H9 (cell line): Measurements from ENCODE around the gene FAM83E. TPM values are rescaled to one million over a fixed set of nuclear protein-coding genes. Genes with fewer than 3 reads are reported as not detected.

Experiments
- DNase-seq: peaks from one replicate; pipeline ENCODE4 v3.0.0-alpha.2; 2017
- H2AFZ ChIP-seq: one replicate; pipeline ENCODE4 v1.6.1; 2013; ENCODE audit warnings: mild to moderate bottlenecking, low read length, control low read depth, moderate library complexity
- H2AK5ac ChIP-seq: 2 replicates; pipeline ENCODE4 v1.6.1; 2013; ENCODE audit warnings: low read length, control low read depth, mixed read lengths; ENCODE audit not compliant: insufficient read length
- H2BK120ac ChIP-seq: one replicate; pipeline ENCODE4 v1.6.1; 2013; ENCODE audit warnings: low read depth, mild to moderate bottlenecking, low read length, control low read depth, inconsistent platforms; ENCODE audit not compliant: poor library complexity, severe bottlenecking
- H2BK12ac ChIP-seq: 2 replicates; pipeline ENCODE4 v1.6.1; 2013; ENCODE audit warnings: low read length, control low read depth, mixed read lengths, low read depth; ENCODE audit not compliant: insufficient read length
- H2BK15ac ChIP-seq: 2 replicates; pipeline ENCODE4 v1.6.1; 2013; ENCODE audit warnings: low read depth, low read length, control low read depth
- H2BK20ac ChIP-seq: one replicate; pipeline ENCODE4 v1.6.1; 2013; ENCODE audit warnings: low read depth, mild to moderate bottlenecking, low read length, control low read depth, inconsistent platforms; ENCODE audit not compliant: poor library complexity, severe bottlenecking
- H2BK5ac ChIP-seq: 2 replicates; pipeline ENCODE4 v1.6.1; 2013; ENCODE audit warnings: low read length, control low read depth, mixed read lengths; ENCODE audit not compliant: insufficient read length
- H3K14ac ChIP-seq: 2 replicates; pipeline ENCODE4 v1.6.1; 2013; ENCODE audit warnings: low read length, control low read depth; ENCODE audit not compliant: insufficient read depth
- H3K18ac ChIP-seq: 2 replicates; pipeline ENCODE4 v1.6.1; 2013; ENCODE audit warnings: low read depth, mild to moderate bottlenecking, mixed read lengths, low read length, control low read depth; ENCODE audit not compliant: insufficient read length
- H3K23ac ChIP-seq: 2 replicates; pipeline ENCODE4 v1.6.1; 2013; ENCODE audit warnings: low read length, control low read depth, mixed read lengths, low read depth; ENCODE audit not compliant: insufficient read length
- H3K23me2 ChIP-seq: 2 replicates; pipeline ENCODE4 v1.6.1; 2013; ENCODE audit warnings: low read depth, mild to moderate bottlenecking, mixed read lengths, low read length, control low read depth; ENCODE audit not compliant: insufficient read length, poor library complexity, severe bottlenecking
- H3K27ac ChIP-seq: 2 replicates; pipeline ENCODE4 v1.5.1; 2013; ENCODE audit warnings: low read length, control low read depth, mixed read lengths, low read depth; ENCODE audit not compliant: insufficient read length
- H3K27me3 ChIP-seq: 2 replicates; pipeline ENCODE4 v1.6.1; 2013; ENCODE audit warnings: low read length, control low read depth, inconsistent platforms; ENCODE audit not compliant: insufficient read depth
- H3K4ac ChIP-seq: 2 replicates; pipeline ENCODE4 v1.6.1; 2013; ENCODE audit warnings: low read depth, mild to moderate bottlenecking, control low read depth, inconsistent platforms, low read length, moderate library complexity
- H3K4me1 ChIP-seq: 2 replicates; pipeline ENCODE4 v1.6.1; 2013; ENCODE audit warnings: low read length, control low read depth, inconsistent platforms; ENCODE audit not compliant: insufficient read depth
- H3K4me2 ChIP-seq: 2 replicates; pipeline ENCODE4 v1.6.1; 2013; ENCODE audit warnings: low read length, control low read depth, mixed read lengths; ENCODE audit not compliant: insufficient read length, insufficient read depth
- H3K56ac ChIP-seq: 2 replicates; pipeline ENCODE4 v1.6.1; 2013; ENCODE audit warnings: low read depth, mild to moderate bottlenecking, mixed read lengths, low read length, control low read depth; ENCODE audit not compliant: insufficient read length
- H3K79me1 ChIP-seq: 2 replicates; pipeline ENCODE4 v1.6.1; 2013; ENCODE audit warnings: low read depth, mild to moderate bottlenecking, moderate library complexity, low read length, control low read depth, inconsistent platforms; ENCODE audit not compliant: insufficient read depth, poor library complexity, severe bottlenecking
- H3K79me2 ChIP-seq: 2 replicates; pipeline ENCODE4 v1.6.1; 2013; ENCODE audit warnings: low read length, control low read depth, inconsistent platforms; ENCODE audit not compliant: insufficient read depth
- H3K9ac ChIP-seq: 2 replicates; pipeline ENCODE4 v1.6.1; 2013; ENCODE audit warnings: low read length, control low read depth, mixed read lengths; ENCODE audit not compliant: insufficient read length; ENCODE audit errors: extremely low read depth
- H3K9me3 ChIP-seq: one replicate; pipeline ENCODE4 v1.6.1; 2013; ENCODE audit warnings: low read depth, low read length, inconsistent platforms; ENCODE audit not compliant: control insufficient read depth
- H3T11ph ChIP-seq: one replicate; pipeline ENCODE4 v1.6.1; 2013; ENCODE audit warnings: mild to moderate bottlenecking, low read length, control low read depth, inconsistent platforms
- H4K20me1 ChIP-seq: one replicate; pipeline ENCODE4 v1.6.1; 2013; ENCODE audit not compliant: control insufficient read depth, insufficient read length, insufficient read depth
- H4K5ac ChIP-seq: 2 replicates; pipeline ENCODE4 v1.6.1; 2013; ENCODE audit warnings: low read depth, mild to moderate bottlenecking, mixed read lengths, low read length, control low read depth; ENCODE audit not compliant: insufficient read length
- H4K8ac ChIP-seq: replicated peaks from 2 replicates; pipeline ENCODE4 v1.6.1; 2013; ENCODE audit warnings: low read length, control low read depth, mixed read lengths, low read depth; ENCODE audit not compliant: insufficient read length
- H4K91ac ChIP-seq: 2 replicates; pipeline ENCODE4 v1.6.1; 2013; ENCODE audit warnings: low read depth, mild to moderate bottlenecking, moderate library complexity, mixed read lengths, low read length, control low read depth; ENCODE audit not compliant: insufficient read length
- H3K27ac Mint-ChIP-seq, 3 experiments: 2 replicates in 2 of 3; 3 replicates in 1 of 3; pipeline ENCODE4 v1.8.0; 2020 to 2021; ENCODE audit warnings: mixed read lengths in 3 of 3, mild to moderate bottlenecking in 1 of 3, moderate library complexity in 1 of 3
- H3K27me3 Mint-ChIP-seq: 2 replicates; pipeline ENCODE4 v1.8.0; 2021; ENCODE audit warnings: low read depth, mild to moderate bottlenecking, moderate library complexity, mixed read lengths
- H3K36me3 Mint-ChIP-seq, 3 experiments: 2 replicates in 2 of 3; 3 replicates in 1 of 3; pipeline ENCODE4 v1.8.0; 2020 to 2021; ENCODE audit warnings: low read depth in 3 of 3, mixed read lengths in 3 of 3; ENCODE audit not compliant: insufficient read depth in 1 of 3
- H3K4me1 Mint-ChIP-seq, 2 experiments: 2 replicates each; pipeline ENCODE4 v1.8.0; 2020; ENCODE audit warnings: mixed read lengths in 2 of 2
- H3K4me3 Mint-ChIP-seq, 2 experiments: 2 replicates in 1 of 2; 3 replicates in 1 of 2; pipeline ENCODE4 v1.8.0; 2020 to 2021; ENCODE audit warnings: mild to moderate bottlenecking in 2 of 2, mixed read lengths in 2 of 2, moderate library complexity in 1 of 2
- H3K9me3 Mint-ChIP-seq, 2 experiments: 2 replicates in 1 of 2; 3 replicates in 1 of 2; pipeline ENCODE4 v1.8.0; 2020; ENCODE audit warnings: mild to moderate bottlenecking in 2 of 2, mixed read lengths in 2 of 2, moderate library complexity in 1 of 2
- CTCF ChIP-seq: fragments of 200-600 bp; sonication (generic); conservative IDR thresholded peaks from 3 replicates; pipeline ENCODE4 v1.8.0; 2021; ENCODE audit warnings: antibody characterized with exemption, mild to moderate bottlenecking
- whole genome bisulfite sequencing: extraction: QIAGEN DNeasy Blood & Tissue Kit; methylation state at CpG from one replicate; pipeline ENCODE4 v1.1.7; 2013; ENCODE audit warnings: missing lambda C conversion rate, low lambda C conversion rate, mixed read lengths; ENCODE audit not compliant: insufficient read length; ENCODE audit errors: extremely low coverage; 5-methylcytosine and 5-hydroxymethylcytosine counted together
- total RNA-seq: library from RNA; stranded (reverse); gene quantifications from 2 replicates; pipeline ENCODE4 v1.2.1, GENCODE V29; 2021

The FAM83E gene
- total RNA-seq, 1 experiment from 2014 or later = 9.2 TPM

- no peak overlapping the region for H2BK20ac ChIP-seq
- TF ChIP-seq CTCF = no peak
- no peak overlapping the region for H4K91ac ChIP-seq
- no peaks in the 10 kb centered on the region for H3K79me2 ChIP-seq
- peaks cover 4% of the 10 kb centered on the region for H3K27me3 Mint-ChIP-seq
- H3K27me3 ChIP-seq = no peaks in the 10 kb centered on the region; the same call in 1 of the 2 replicates
- no peak overlapping the region for H4K5ac ChIP-seq
- H3K4ac ChIP-seq = no peak overlapping the region
- no peak overlapping the region for H3K23ac ChIP-seq
- H3K4me3 Mint-ChIP-seq = peak overlapping the region; percentile 57 to 79
- H3K14ac ChIP-seq = no peak overlapping the region
- H3K23me2 ChIP-seq = peaks cover 32% of the 10 kb centered on the region
- H3K27ac Mint-ChIP-seq = peak overlapping the region; percentile 55 to 94 (median 85); a peak in 6 of 7 replicates
- no peak overlapping the region for H3K18ac ChIP-seq
- no CpG with 5 or more reads among the region's 37 CpGs for WGBS
- no peak overlapping the region for H3K56ac ChIP-seq
- H2BK5ac ChIP-seq = no peak overlapping the region
- H3T11ph ChIP-seq = no peak overlapping the region
- no peak overlapping the region for H2BK120ac ChIP-seq
- peak overlapping the region; percentile 57 for H3K4me2 ChIP-seq
- H3K27ac ChIP-seq = no peak overlapping the region
- no peaks in the 10 kb centered on the region for H4K20me1 ChIP-seq
- H2AFZ ChIP-seq = no peak overlapping the region
- peaks cover 9% of the 10 kb centered on the region; the same call in 1 of the 2 replicates for H3K4me1 ChIP-seq
- DNase-seq = peak; percentile 98
- no peak overlapping the region for H4K8ac ChIP-seq
- H3K9me3 ChIP-seq = no peaks in the 10 kb centered on the region
- no peak overlapping the region for H2BK12ac ChIP-seq
- no peak overlapping the region for H3K9ac ChIP-seq
- no peaks in the 10 kb centered on the region for H3K9me3 Mint-ChIP-seq
- H3K79me1 ChIP-seq = no peaks in the 10 kb centered on the region
- peaks cover 8 to 28% (median 19%) of the 10 kb centered on the region in 3 experiments; a peak in 6 of 7 replicates for H3K36me3 Mint-ChIP-seq
- no peak overlapping the region for H2BK15ac ChIP-seq
- no peak overlapping the region for H2AK5ac ChIP-seq
- peaks cover 37 to 57% of the 10 kb centered on the region in 2 experiments for H3K4me1 Mint-ChIP-seq
Measured at GRCh38 chr19:48634424-48635262, 19.8 kb upstream of the FAM83E start.
